Breast epithelium (tissue), 4 donors: Measurements from ENCODE around the gene ZNF566. TPM values are rescaled to one million over a fixed set of nuclear protein-coding genes. Genes with fewer than 3 reads are reported as not detected.

Experiments used
- DNase-seq, 2 donors: peaks; one replicate each; pipeline ENCODE4 v3.0.0-alpha.2; 2019; ENCODE audit warnings: low spot score in 2 of 2
- H3K27ac ChIP-seq, 2 donors: fragments of 200-600 bp; sonication (generic) in 1 of 2; one replicate each; pipeline ENCODE4 v1.5.1; 2016 to 2019; ENCODE audit warnings: mild to moderate bottlenecking in 1 of 2
- H3K27me3 ChIP-seq, 2 donors: fragments of 200-600 bp; sonication (generic) in 1 of 2; one replicate each; pipeline versions ENCODE4 v1.5.1 to v1.6.0; 2017 to 2019; ENCODE audit warnings: control low read depth in 1 of 2, mild to moderate bottlenecking in 1 of 2
- H3K36me3 ChIP-seq: fragments of 200-600 bp; one replicate; pipeline ENCODE4 v1.5.1; 2019
- H3K4me1 ChIP-seq, 2 donors: fragments of 200-600 bp; sonication (generic); one replicate each; pipeline ENCODE4 v1.5.1; 2016 to 2019; ENCODE audit warnings: control low read depth in 1 of 2
- H3K4me3 ChIP-seq, 3 donors: fragments of 200-600 bp; sonication (generic); 1 replicate in 2 of 3; 2 replicates in 1 of 3; pipeline ENCODE4 v1.5.1; 2016 to 2019; ENCODE audit warnings: mild to moderate bottlenecking in 3 of 3, moderate library complexity in 2 of 3
- H3K9me3 ChIP-seq, 2 donors: fragments of 200-600 bp; sonication (generic) in 1 of 2; one replicate each; pipeline ENCODE4 v1.5.1; 2016 to 2019; ENCODE audit warnings: control low read depth in 1 of 2
- POLR2A ChIP-seq: fragments of 450-650 bp; IDR thresholded peaks from one replicate; pipeline ENCODE4 v1.6.1; 2016; ENCODE audit warnings: antibody characterized with exemption, mild to moderate bottlenecking, moderate library complexity
- POLR2AphosphoS5 ChIP-seq, 3 donors: sonication (generic); formaldehyde crosslinking; IDR thresholded peaks; one replicate each; pipeline ENCODE4 v1.6.1; 2017; ENCODE audit warnings: antibody characterized with exemption in 3 of 3
- intact Hi-C: fragments of 100-400 bp; cut with DNase I; formaldehyde crosslinking; loops from one replicate; pipeline ENCODE4 v1.15.1; 2023; ENCODE audit warnings: low total_unique reads
- total RNA-seq, 3 donors: library from RNA; depleted of rRNA; stranded (reverse); fragments of >200 nt; gene quantifications; one replicate each; pipeline ENCODE4 v1.1.0, GENCODE V29; 2016
- TF ChIP-seq, protein P1 (sequence below), 3 donors: fragments of 450-650 bp; IDR thresholded peaks; one replicate each; pipeline ENCODE4 v1.5.1; 2016 to 2017; ENCODE audit warnings: antibody characterized with exemption in 3 of 3, mild to moderate bottlenecking in 3 of 3, moderate library complexity in 3 of 3

The ZNF566 gene
- total RNA-seq = 10 to 100 TPM; 10.2 to 14.7 (median 11.4) TPM

DNA sequence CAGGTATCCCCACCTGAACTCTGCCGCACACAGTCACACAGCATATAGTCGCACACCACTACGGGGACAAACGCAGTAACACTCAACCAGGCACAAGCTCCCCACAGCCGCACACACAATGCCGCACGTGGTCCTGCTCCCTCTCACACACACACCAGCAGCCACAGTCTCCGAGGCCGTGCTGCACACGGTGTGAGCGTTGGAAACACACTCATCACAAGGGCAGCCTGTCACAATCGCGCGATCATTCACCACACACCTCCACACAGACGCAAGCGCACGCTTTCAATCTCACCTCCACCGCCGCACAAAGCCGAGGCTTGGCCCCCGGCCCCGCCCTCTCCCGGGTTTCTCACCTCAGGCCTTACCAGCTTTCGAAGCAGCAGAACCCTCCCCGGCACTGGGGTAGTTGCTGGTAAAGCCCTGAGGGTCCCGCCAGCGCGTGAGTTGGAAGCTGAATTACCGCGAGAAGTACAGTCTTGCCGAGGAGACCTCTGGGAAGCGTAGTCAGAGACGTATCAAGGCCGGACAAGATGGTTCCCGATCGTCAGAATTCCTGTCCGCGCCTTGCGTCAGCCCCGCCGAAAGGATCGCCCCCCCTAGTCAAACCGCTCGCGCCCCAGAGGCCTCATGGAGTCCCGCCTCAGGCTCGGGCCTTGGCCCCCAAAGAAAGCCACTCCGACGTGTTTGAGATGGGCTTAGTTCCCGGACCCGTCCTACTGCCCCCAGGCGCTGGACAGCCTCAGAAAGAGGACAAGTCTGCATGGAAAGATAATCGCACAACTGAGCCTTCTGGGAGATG is at the start of gene ZNF566:
TSS of gene ZNF566 (minus strand) at position 444 of the 802 bp plus-strand sequence. CDS start 13,004 bp downstream, outside the sequence.
- intact Hi-C loops = no loop called here
- Histone ChIP-seq H3K4me1 (peaks cover 0 to 6% of the 10 kb centered on the region in 2 donors), H3K9me3 (peaks cover 0 to 6% of the 10 kb centered on the region in 2 donors), H3K27me3 (no peaks in the 10 kb centered on the region), H3K4me3 (peak within 1 kb of the TSS; percentile 70 to 85 (median 78)), H3K27ac (peak within 1 kb of the TSS; percentile 97), H3K36me3 (no peaks in the 10 kb centered on the region)
- DNase-seq = peak; percentile 89 to 90
- TF ChIP-seq, protein P1, sequence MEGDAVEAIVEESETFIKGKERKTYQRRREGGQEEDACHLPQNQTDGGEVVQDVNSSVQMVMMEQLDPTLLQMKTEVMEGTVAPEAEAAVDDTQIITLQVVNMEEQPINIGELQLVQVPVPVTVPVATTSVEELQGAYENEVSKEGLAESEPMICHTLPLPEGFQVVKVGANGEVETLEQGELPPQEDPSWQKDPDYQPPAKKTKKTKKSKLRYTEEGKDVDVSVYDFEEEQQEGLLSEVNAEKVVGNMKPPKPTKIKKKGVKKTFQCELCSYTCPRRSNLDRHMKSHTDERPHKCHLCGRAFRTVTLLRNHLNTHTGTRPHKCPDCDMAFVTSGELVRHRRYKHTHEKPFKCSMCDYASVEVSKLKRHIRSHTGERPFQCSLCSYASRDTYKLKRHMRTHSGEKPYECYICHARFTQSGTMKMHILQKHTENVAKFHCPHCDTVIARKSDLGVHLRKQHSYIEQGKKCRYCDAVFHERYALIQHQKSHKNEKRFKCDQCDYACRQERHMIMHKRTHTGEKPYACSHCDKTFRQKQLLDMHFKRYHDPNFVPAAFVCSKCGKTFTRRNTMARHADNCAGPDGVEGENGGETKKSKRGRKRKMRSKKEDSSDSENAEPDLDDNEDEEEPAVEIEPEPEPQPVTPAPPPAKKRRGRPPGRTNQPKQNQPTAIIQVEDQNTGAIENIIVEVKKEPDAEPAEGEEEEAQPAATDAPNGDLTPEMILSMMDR (IDR thresholded peaks at IDR 0.05) = no peak
- TF ChIP-seq POLR2A (peak; percentile 17), POLR2AphosphoS5 (IDR thresholded peaks at IDR 0.05) (peak; percentile 34 to 71 (median 36))

DNA sequence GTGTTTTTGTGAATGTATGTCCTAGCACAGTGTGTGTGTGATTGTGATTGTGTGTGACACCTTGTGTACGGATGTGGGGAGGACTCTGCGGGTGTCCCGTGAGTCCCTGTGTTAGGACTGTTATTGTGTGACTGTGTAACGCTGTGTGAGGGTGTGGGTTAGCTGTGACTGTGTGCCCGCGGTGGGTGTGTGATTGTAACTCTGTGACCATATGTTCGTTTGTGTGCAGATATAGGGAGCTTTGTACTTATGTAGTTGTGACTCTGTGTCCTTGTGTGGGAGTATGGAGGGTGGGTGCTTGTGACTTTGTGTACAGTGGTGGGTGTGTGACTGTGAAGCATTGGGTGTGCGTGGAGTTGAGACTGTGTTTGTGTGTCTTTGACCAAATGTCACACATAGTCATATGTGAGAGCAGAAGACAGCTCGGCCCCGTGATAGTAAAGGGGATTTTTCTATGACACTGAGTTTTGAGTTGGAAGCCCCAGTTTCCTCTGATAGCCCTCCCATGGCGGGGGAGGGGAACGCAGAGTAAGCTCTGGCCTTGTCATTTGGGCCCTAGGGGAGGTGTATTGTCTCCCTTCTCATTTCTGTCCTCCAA is 39.7 kb upstream of the ZNF566 start:
- no peaks in the 10 kb centered on the region for H3K27me3 ChIP-seq
- peaks cover 0 to 10% of the 10 kb centered on the region in 2 donors for H3K4me1 ChIP-seq
- TF ChIP-seq, protein P1 (IDR thresholded peaks at IDR 0.05) = no peak
- no peak for TF ChIP-seq POLR2AphosphoS5 (IDR thresholded peaks at IDR 0.05)
- TF ChIP-seq POLR2A = no peak
- intact Hi-C loops = no loop called here
- peaks cover 7% of the 10 kb centered on the region for H3K36me3 ChIP-seq
- peak overlapping the region; percentile 97 for H3K27ac ChIP-seq
- peaks cover 42 to 67% of the 10 kb centered on the region in 2 donors for H3K9me3 ChIP-seq
- H3K4me3 ChIP-seq = peak overlapping the region; percentile 69 to 79 (median 78)
- DNase-seq = no peak

DNA sequence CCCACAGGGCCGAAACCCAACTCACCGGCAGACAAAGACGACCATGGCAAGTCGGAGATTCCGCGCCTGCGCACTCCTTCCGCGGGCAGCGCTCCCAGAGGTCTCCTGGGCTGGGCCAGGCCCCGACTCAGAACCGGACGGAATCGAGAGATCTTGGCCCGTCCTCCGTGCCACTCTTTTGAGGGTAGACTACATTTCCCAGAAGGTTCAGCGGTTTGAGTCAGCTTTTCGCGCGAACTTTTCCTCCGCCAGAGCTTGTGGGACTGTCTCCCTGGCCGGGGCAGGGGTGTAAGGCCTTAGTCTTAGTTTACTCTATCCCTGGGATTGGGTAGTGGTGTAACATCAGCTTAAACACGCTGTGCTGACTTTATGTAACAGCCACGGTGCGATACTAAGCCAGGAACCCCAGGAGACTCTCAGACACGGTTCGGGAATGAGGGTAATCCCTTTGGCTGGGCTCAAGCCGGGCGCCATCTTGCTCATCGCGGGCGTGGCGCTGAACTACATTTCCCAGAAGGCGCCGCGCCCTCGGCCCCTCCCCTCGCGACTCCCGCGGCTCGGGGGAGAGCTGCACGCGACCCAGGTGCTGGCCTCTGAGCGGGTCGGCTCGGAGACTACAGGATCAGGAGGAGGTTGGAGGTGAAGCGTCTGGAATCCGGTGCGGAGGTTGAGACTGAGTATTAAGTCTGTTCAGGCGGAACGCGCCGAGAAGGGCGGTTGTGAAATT is 39.0 kb upstream of the ZNF566 start, which contains the start of gene ZNF260:
TSS of gene ZNF260 (minus strand) at position 78 of the 727 bp plus-strand sequence. CDS start 13,033 bp downstream, outside the sequence.
- H3K4me3 ChIP-seq = peak within 1 kb of the TSS; percentile 69 to 79 (median 78)
- peaks cover 7% of the 10 kb centered on the region for H3K36me3 ChIP-seq
- H3K4me1 ChIP-seq = peaks cover 0 to 10% of the 10 kb centered on the region in 2 donors
- intact Hi-C loops = no loop called here
- H3K9me3 ChIP-seq = peaks cover 43 to 67% of the 10 kb centered on the region in 2 donors
- DNase-seq = peak; percentile 95
- TF ChIP-seq POLR2AphosphoS5 (IDR thresholded peaks at IDR 0.05) (peak; percentile 75 to 90 (median 87)), POLR2A (no peak)
- TF ChIP-seq, protein P1 (IDR thresholded peaks at IDR 0.05) = no peak
- peak within 1 kb of the TSS; percentile 97 for H3K27ac ChIP-seq
- H3K27me3 ChIP-seq = no peaks in the 10 kb centered on the region

DNA sequence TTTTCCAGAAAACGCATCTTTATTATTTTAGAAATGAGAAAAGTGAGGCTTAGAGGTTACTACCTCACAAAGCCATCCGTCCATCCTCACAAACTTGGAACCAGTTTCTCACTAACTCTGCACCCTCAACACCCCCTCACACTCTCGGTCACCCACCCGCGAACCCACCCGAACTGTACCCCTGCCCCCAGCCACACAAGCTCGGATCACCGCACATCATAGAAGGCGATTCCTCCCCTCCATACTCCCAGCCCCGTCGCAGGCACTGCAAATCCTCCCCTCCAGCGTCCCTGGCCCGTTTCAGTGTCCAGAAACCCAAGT is 38.5 kb upstream of the ZNF566 start:
- no peak for TF ChIP-seq POLR2A
- TF ChIP-seq, protein P1 (IDR thresholded peaks at IDR 0.05) = no peak
- intact Hi-C loops = no loop called here
- peaks cover 13% of the 10 kb centered on the region for H3K36me3 ChIP-seq
- H3K27ac ChIP-seq = peak overlapping the region; percentile 97
- H3K4me1 ChIP-seq = peaks cover 0 to 10% of the 10 kb centered on the region in 2 donors
- DNase-seq = no peak
- H3K4me3 ChIP-seq = peak overlapping the region; percentile 69 to 79 (median 78)
- H3K27me3 ChIP-seq = no peaks in the 10 kb centered on the region
- peaks cover 45 to 67% of the 10 kb centered on the region in 2 donors for H3K9me3 ChIP-seq
